Measurements from ENCODE around the gene ZNF768.

- TF ChIP-seq ZNF462 (CRISPR knock-in tag; IDR thresholded peaks at IDR 0.05): no peak
- TF ChIP-seq CTCF (conservative IDR thresholded peaks at IDR 0.05; ENCODE audit: low read depth in 2 of 2): no peak
- no peak for TF ChIP-seq REST (IDR thresholded peaks at IDR 0.05; ENCODE audit: unreplicated experiment)
- TF ChIP-seq CREB1 (CRISPR knock-in tag; IDR thresholded peaks at IDR 0.05; ENCODE audit: low read depth): no peak
Measured at GRCh38 chr16:30546115-30546514, 19.7 kb upstream of the ZNF768 start.

All from GM23338 (cell line).